Measurements from ENCODE around the gene UNC13B. TPM values are rescaled to one million over a fixed set of nuclear protein-coding genes. Genes with fewer than 3 reads are reported as not detected.

Gene UNC13B
- total RNA-seq, 1 donor from 2014 or later = 16.8 TPM

GRCh38 chr9:35227284-35227683, 65.5 kb downstream of the UNC13B start:
- no peak for FAIRE-seq
- TF ChIP-seq CTCF (IDR thresholded peaks at IDR 0.05; ENCODE audit: insufficient read depth, low read length, severe bottlenecking) = no peak

GRCh38 chr9:35229066-35229778, 67.4 kb downstream of the UNC13B start:
- FAIRE-seq = no peak
- H3K36me3 ChIP-seq (ENCODE audit: control insufficient read depth, insufficient read depth, low read length) = no peaks in the 10 kb centered on the region
- peak; percentile 25 for DNase-seq (ENCODE audit: low read depth)
- H3K4me3 ChIP-seq (ENCODE audit: low read depth, low read length) = no peak overlapping the region
- TF ChIP-seq CTCF (IDR thresholded peaks at IDR 0.05; ENCODE audit: insufficient read depth, low read length, severe bottlenecking) = no peak
- no peaks in the 10 kb centered on the region for H3K27me3 ChIP-seq (ENCODE audit: control insufficient read depth, insufficient read depth, low read length)

More at GRCh38 chr9:35227284-35227683, 65.5 kb downstream of the UNC13B start:
- no peaks in the 10 kb centered on the region for H3K36me3 ChIP-seq (ENCODE audit: control insufficient read depth, insufficient read depth, low read length)
- H3K4me3 ChIP-seq (ENCODE audit: low read depth, low read length) = no peak overlapping the region
- no peaks in the 10 kb centered on the region for H3K27me3 ChIP-seq (ENCODE audit: control insufficient read depth, insufficient read depth, low read length)
- DNase-seq (ENCODE audit: low read depth) = no peak

DNA sequence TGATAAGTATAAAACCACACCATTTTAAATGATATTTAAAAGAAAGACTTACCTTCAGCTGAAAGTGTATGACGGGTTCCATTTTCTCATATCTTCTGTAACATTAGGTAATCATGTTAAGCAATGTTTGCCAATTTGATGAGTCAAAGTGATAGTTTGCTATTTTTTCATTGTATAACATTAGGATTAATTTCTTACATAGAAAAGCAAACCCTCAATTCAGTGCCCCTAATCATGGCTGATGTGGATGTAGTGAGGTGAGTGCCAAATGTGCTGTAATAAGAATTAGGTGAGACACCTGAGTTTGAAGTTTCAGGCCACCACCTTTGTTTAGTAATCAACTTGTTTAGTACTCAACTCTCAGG, 68.0 kb downstream of the UNC13B start:
- peak; percentile 62 for DNase-seq (ENCODE audit: low read depth)

DNA sequence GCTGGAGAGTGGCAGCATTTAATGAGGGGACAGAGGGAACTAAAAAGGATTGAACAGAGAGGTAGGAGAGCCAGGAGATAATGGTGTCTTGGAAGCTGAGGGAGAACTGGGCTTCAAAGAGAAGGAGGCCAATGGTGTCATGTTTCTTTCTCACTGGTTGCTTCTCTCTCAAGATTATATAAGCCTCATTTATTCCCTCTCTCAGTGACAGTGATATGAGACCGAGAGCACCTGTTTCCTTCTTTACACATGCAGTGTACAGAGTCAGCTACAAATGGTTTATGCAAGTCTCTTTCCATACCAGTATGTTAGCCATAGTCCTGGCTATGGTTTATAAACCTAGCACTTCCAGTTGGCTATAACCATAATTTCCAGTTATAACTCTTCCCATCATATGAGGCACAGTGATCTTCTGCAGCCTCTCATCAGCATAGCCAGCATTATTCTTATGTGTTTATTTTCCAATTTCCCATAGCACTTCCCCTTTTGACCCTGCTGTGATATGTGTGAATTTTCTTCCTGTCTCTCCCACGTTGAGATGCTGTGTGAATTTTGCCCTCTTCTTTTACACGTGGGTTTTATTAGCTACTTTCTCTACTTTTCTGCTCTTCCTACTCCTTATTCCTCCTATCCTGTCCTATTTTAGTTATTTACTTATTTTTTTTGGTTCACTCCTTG, 71.2 kb downstream of the UNC13B start:
- FAIRE-seq (no peak), DNase-seq (ENCODE audit: low read depth) (no peak)
- H3K4me3 ChIP-seq (ENCODE audit: low read depth, low read length) = no peak overlapping the region
- TF ChIP-seq CTCF (IDR thresholded peaks at IDR 0.05; ENCODE audit: insufficient read depth, low read length, severe bottlenecking) = no peak
- no peaks in the 10 kb centered on the region for H3K27me3 ChIP-seq (ENCODE audit: control insufficient read depth, insufficient read depth, low read length)
- H3K36me3 ChIP-seq (ENCODE audit: control insufficient read depth, insufficient read depth, low read length) = no peaks in the 10 kb centered on the region

More for the DNA sequence above, 68.0 kb downstream of the UNC13B start:
- no peaks in the 10 kb centered on the region for H3K27me3 ChIP-seq (ENCODE audit: control insufficient read depth, insufficient read depth, low read length)
- no peak overlapping the region for H3K4me3 ChIP-seq (ENCODE audit: low read depth, low read length)
- TF ChIP-seq CTCF (IDR thresholded peaks at IDR 0.05; ENCODE audit: insufficient read depth, low read length, severe bottlenecking) = no peak
- FAIRE-seq = no peak
- no peaks in the 10 kb centered on the region for H3K36me3 ChIP-seq (ENCODE audit: control insufficient read depth, insufficient read depth, low read length)

DNA sequence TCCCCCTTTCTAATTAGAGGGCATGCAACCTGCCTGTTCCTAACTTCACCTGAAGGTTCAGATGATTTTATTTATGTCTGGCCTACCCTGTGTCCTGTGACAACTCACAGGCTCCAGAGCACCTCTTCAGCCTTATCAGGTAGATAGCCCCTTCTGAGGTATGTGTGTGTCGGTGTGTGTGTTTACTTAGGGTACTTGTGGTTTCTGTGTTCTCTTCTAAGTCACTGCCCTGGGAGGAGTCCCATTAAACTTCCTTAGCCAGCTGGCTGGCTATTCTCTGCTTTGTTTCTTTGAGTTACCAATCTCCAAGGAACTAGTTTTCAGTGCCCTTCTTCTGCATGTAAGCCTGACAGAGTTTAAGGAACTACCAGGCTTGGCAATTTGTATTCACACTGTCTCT, 74.9 kb downstream of the UNC13B start:
- H3K36me3 ChIP-seq (ENCODE audit: control insufficient read depth, insufficient read depth, low read length) = no peaks in the 10 kb centered on the region
- FAIRE-seq (no peak), DNase-seq (ENCODE audit: low read depth) (no peak)
- no peaks in the 10 kb centered on the region for H3K27me3 ChIP-seq (ENCODE audit: control insufficient read depth, insufficient read depth, low read length)
- H3K4me3 ChIP-seq (ENCODE audit: low read depth, low read length) = no peak overlapping the region
- no peak for TF ChIP-seq CTCF (IDR thresholded peaks at IDR 0.05; ENCODE audit: insufficient read depth, low read length, severe bottlenecking)

Data from bronchial epithelial cell (primary cell).